HG02870 (cell line): ENCODE data around the gene PTMS.
"Not testable (repeated sequence)": the region's sequence is repeated elsewhere in the genome, so short reads cannot be mapped to it uniquely, and the experiment has no call there.

Experiments
- ATAC-seq: cut with Tn5 transposase; IDR thresholded peaks from one replicate; pipeline ENCODE4 v1.9.1; 2021; ENCODE audit warnings: mild to moderate bottlenecking, moderate library complexity; ENCODE audit not compliant: unreplicated experiment

PTMS gene

GRCh38 chr12:6765634-6766581 lies at the start of gene PTMS:
PTMS (plus strand) TSS chr12:6766363; CDS start chr12:6766706, 343 bp downstream.
- peak; percentile 14 for ATAC-seq

- ATAC-seq, result no peak
These were observed 49.2 kb upstream of the PTMS start for GRCh38 chr12:6716874-6717437.

GRCh38 chr12:6722863-6723262 lies 43.3 kb upstream of the PTMS start:
- ATAC-seq, result no peak

GRCh38 chr12:6723607-6724408 lies 42.4 kb upstream of the PTMS start, which contains the start of gene COPS7A:
COPS7A (plus strand) TSS chr12:6724046; CDS start chr12:6724657, 611 bp downstream.
- peak; percentile 94 for ATAC-seq

GRCh38 chr12:6724409-6724797 lies 41.8 kb upstream of the PTMS start:
- ATAC-seq, result peak; percentile 25

GRCh38 chr12:6725350-6725749 lies 40.8 kb upstream of the PTMS start:
- no peak for ATAC-seq

GRCh38 chr12:6729186-6729585 lies 37.0 kb upstream of the PTMS start:
- ATAC-seq, result no peak

- no peak for ATAC-seq
These were observed 36.0 kb upstream of the PTMS start for GRCh38 chr12:6730169-6730568.

- ATAC-seq, result no peak
These were observed 31.4 kb upstream of the PTMS start for GRCh38 chr12:6734506-6735387.

- no peak for ATAC-seq
These were observed 30.5 kb upstream of the PTMS start for GRCh38 chr12:6735448-6736191.

GRCh38 chr12:6736754-6737153 lies 29.4 kb upstream of the PTMS start:
- ATAC-seq, result no peak

GRCh38 chr12:6742080-6742479 lies 24.1 kb upstream of the PTMS start:
- not testable (repeated sequence) for ATAC-seq

GRCh38 chr12:6742834-6743233 lies 23.3 kb upstream of the PTMS start:
- ATAC-seq, result no peak

- not testable (repeated sequence) for ATAC-seq
These were observed 22.9 kb upstream of the PTMS start for GRCh38 chr12:6743300-6743699.

GRCh38 chr12:6745741-6746525 lies 20.2 kb upstream of the PTMS start:
- ATAC-seq, result peak; percentile 42

- ATAC-seq, result no peak
These were observed 18.9 kb upstream of the PTMS start for GRCh38 chr12:6747216-6747615.

- no peak for ATAC-seq
These were observed 17.4 kb upstream of the PTMS start for GRCh38 chr12:6748761-6749160.

- no peak for ATAC-seq
These were observed 15.7 kb upstream of the PTMS start for GRCh38 chr12:6750506-6750905.

- ATAC-seq, result no peak
These were observed 14.4 kb upstream of the PTMS start for GRCh38 chr12:6751767-6752166.
